Kasumi-1 (cell line): ENCODE results near the gene EFCAB3.
A peak's percentile ranks its signal among the peaks of the same experiment; 100 is the strongest.
"Not testable (repeated sequence)": the region's sequence is repeated elsewhere in the genome, so short reads cannot be mapped to it uniquely, and the experiment has no call there.

Experiments
- DNase-seq, 2 experiments: peaks; one replicate each; lab custom pipeline; 2025; lab: John Stamatoyannopoulos, UW

Gene EFCAB3

DNA sequence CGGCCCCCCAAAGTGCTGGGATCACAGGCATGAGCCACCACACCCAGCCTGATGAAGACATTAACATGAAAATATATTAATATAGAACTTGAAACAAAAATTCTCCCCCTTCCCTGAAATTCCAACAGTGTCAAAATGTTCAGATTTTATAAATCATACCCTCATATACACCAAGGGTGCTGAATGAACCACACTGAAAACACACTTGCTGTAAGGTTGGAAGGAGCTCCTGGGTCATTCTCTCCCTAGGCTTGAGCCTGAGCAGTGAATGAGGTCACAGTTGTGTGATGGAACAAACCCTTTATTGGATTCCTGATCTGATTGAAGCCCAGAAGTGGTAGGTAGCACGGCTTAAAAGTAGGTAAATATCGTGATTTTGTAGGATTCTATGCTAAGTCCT, at the start of gene EFCAB3:
EFCAB3 (plus strand) TSS at position 301 of the 400 bp plus-strand sequence. CDS start 2,427 bp downstream, outside the sequence.
- DNase-seq, result no peak

DNA sequence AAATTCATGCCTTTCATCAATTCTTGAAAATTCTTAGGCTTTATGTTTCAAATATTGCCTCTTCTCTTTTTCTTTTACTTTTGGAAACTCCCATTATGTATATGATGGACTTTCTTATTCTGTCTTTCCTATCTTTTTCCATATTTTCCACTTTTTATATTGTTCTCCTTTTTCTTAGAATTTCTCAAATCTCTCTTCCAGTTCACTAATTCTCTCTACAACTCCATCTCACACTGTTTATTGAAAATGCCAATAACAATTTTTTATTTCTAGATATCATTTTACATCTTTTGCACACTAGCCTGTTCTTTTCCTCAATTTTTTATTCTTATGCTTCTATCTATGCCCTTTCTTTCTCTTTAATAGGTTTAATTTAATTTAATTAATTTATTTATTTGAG, 43.8 kb upstream of the EFCAB3 start:
- no peak for DNase-seq

DNA sequence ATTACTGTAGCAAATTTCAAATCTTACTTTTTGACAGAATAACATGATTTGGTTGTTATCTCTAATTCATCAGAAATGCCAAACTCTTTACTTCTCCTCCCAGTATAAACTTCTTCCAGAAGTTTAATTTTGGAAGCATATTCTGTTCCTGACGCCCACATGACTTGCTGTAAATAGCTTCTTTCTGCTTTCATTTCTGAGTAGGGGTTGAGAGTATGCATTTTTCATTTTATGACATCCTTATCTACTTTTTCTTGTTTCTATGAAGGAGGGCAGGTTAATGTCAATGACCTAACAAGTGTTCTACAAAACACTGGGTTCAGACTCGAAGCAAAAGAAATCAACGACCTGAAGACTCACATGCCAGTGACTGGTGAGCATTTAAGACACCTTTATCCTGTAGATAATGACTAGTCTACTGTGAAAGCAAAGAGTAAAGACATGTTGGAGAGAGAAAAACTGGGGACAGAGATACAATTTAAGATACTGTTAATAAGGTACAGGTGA, 36.5 kb upstream of the EFCAB3 start:
- no peak for DNase-seq

DNA sequence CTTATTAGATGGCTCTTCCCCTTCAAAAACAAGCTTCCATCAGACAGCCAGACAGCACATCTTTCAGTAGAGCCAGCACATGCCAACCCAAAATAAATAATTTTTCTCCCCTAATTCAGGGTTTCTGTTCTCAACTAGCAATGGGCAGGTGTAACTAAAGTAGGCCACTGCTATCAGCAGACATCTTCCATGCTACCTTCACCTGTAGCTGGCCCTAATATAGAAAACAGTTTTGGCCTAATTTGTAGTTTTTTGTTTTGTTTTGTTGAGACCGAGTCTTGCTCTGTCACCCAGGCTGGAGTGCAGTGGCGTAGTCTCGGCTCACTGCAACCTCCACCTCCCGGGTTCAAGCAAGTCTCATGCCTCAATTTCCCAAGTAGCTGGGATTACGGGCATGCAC, 29.2 kb upstream of the EFCAB3 start:
- no peak for DNase-seq

DNA sequence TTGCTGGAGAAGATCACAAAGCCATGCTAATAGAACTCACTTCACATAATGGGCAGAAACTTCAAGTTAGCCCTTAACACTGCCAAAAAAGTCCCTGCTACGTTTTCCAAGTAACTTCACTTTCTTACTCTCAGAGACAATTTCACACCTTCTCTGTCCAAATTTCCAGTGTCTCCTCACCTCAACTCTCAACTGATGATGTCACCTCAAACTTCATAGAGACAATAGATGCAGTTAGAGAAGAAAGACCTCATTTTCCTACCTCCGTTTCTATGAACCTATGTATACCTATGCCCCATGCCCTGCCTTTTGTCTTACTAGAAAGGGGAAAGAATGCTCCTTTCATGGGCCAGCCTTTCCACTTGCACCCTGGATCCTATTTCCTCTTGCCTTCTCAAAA, 14.2 kb upstream of the EFCAB3 start:
- DNase-seq, result no peak

DNA sequence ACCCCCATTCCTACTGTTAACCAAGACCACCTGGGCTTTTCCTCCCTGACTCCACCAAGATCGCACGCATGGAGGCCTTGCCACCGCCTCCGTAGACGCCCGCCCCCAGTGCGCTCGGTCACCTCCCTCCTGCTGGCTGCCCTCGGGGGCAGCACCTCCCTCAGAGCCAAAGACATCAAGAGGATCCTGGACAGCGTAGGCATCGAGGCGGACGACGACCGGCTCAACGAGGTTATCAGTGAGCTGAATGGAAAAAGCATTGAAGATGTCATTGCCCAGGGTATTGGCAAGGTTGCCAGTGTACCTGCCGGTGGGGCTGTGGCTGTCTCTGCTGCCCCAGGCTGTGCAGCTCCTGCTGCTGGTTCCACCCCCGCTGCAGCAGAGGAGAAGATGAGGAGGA, 1.2 kb downstream of the EFCAB3 start:
- no peak for DNase-seq

DNA sequence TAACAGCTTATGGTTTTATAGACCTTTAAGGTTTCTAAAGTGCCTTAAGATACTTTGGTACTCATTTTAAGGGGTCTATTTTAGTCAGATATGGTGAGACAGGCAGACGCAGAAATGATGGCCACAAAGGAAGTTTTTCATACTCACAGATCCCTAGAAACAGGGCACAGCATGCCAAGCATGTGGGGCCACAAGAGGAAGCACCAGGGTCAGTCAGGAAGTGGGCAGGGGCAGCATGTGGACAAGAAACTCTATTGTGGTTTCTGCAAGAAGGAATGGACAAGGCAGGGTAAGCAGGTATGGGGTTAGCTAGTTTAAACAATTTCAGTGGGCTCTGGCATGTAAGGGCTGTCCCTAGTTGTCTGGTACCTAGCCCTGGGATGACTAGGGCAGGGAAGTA, 8.5 kb downstream of the EFCAB3 start:
- peak in 1 of 2 experiments; percentile 43 for DNase-seq

DNA sequence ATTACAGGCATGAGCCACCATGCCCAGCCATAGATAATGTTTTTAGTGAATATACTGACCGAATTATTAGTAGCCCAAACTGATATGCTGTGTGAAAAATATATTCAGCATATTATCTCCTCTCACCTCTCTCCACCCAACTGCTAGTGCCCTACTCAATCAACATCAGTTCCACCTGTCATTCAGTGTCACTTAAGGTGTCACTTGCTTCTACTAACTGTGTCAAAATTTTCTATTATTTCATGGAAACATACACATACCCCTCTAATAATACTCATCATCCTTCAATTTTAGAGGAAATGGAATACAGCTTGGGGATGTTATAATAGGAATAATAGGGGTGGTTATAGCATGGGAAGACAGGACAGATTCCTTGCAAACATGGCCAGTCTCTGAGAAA, 12.6 kb downstream of the EFCAB3 start:
- no peak for DNase-seq

DNA sequence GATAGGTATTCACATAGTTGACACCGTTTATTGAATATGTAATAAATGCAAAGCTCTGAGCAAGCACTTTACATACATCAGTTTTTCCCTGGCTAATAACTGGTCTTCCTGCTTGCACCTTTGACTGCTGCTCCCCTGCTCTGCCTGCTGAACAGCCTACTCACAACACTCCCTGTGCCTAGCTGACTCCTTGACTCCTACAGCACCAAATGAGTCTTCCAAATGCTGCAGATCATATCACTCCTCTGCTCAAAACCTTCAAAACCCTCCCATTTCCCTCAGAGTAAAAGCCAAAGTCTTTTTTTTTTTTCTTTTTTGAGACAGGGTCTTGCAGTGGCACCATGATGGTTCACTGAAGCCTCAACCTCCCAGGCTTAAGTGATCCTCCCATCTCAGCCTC, 18.5 kb downstream of the EFCAB3 start:
- no peak for DNase-seq

DNA sequence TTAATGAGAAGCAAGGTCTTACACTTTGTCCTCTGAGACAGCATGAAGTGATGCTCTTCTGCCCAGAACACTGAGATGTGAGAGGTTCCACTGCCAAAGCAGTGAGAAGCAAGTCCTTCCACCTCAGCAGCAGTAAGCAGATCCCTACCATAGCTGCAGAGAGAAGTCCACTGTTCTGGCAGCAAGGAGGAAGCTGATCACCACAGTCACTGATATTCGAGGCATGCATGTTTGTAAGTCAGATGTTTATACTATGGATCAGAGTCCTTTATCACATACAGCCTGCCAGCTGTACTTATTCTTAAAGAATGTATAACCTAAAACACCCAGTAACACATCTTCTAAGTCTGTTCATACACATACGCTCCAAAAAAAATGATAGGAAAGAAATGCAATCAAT, 25.1 kb downstream of the EFCAB3 start:
- no peak for DNase-seq

DNA sequence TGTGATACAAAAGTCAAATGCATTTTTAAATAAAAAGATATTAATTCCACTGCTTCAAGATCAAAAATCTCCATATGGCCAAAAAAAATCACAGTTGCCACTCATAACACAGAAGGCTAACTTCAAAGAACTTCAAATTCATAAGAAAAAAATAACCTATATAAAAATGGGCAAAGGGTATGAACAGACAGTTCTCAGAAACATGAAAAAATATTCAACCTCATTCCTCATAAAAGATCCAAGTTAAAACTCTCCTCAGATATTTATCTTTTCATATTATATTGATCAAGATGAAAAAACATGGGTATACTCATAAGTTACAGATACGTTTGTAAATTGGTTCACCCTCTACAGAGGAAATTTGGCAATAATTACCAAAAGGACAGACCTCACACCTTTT, 32.7 kb downstream of the EFCAB3 start:
- DNase-seq, result not testable (repeated sequence)

DNA sequence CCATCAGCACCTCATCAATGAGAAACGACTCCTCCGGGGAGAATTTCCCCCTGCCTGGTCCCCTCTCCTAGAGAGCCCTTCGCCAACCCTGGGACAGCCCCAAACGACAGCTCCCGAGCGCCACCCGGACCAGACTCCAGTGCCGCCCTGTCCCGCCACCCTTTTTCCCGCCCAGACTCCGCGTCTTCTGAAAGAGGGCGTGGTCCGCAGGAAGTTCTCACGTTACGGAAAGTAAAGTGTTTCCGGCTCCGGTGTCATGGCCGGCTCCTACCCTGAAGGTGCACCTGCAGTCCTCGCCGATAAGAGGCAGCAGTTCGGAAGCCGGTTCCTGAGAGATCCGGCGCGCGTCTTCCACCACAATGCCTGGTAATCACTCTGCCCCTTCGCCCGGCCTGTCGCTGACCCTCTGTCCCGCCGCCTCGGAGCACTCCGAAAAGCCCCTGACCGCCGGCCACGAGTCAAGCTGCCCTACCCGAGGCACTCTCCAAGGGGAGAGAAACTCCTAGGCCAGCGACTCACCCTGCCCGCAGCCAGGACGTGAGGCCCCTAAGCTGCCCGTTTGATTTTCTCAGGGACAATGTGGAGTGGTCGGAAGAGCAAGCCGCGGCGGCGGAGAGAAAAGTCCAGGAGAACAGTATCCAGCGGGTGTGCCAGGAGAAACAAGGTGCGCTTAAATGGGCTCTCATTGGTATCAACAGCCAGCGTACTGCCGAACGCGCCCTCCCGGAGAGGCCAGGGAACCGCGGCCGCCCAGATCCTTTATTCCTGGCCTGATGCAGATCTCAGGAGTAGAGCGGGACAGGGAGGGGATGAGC, 43.5 kb downstream of the EFCAB3 start, which contains the start of gene METTL2A:
METTL2A (plus strand) TSS at position 251 of the 815 bp plus-strand sequence; CDS start at position 257, 6 bp downstream.
- peak; percentile 97 for DNase-seq

DNA sequence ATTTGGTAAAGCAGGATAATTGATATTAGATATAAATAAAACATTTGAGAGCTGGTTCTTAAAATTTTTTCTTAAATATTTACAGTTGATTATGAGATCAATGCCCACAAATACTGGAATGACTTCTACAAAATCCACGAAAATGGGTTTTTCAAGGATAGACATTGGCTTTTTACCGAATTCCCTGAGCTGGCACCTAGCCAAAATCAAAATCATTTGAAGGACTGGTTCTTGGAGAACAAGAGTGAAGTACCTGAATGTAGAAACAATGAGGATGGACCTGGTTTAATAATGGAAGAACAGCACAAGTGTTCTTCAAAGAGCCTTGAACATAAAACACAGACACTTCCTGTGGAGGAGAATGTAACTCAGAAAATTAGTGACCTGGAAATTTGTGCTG, 45.9 kb downstream of the EFCAB3 start:
- not testable (repeated sequence) for DNase-seq

DNA sequence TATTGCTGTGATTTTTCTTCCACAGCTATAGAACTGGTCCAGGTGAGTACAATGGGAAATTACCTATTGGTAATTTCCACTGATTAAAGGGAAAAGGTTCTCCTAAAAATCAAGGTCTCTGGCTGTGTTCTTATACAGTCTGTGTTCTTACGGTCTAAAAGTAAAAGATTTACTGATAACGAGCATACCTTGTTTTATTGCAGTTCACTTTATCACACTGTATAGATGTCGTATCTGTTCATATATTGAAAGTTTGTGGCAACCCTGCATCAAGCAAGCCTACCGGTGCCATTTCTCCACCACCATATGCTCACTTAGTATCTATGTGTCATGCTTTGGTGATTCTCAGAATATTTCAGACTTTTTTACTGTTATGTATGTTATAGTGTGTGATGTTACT, 54.9 kb downstream of the EFCAB3 start:
- DNase-seq, result not testable (repeated sequence)

DNA sequence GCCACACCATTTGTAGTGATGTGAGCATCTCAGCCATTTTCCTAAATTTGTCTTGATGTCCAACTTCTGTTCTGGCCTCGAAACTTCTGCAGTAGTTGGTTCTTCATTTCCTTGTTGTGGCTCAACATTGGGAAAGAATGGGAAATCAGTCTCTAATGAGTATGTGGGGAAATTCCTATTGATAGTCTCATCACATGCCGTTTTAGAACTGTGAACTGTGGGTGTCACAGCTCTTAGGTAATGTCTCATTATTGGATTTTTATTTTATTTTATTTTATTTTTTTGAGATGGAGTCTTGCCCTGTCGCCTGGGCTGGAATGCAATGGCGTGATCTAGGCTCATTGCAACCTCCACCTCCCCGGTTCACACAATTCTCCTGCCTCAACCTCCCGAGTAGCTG, 60.8 kb downstream of the EFCAB3 start:
- DNase-seq, result not testable (repeated sequence)

DNA sequence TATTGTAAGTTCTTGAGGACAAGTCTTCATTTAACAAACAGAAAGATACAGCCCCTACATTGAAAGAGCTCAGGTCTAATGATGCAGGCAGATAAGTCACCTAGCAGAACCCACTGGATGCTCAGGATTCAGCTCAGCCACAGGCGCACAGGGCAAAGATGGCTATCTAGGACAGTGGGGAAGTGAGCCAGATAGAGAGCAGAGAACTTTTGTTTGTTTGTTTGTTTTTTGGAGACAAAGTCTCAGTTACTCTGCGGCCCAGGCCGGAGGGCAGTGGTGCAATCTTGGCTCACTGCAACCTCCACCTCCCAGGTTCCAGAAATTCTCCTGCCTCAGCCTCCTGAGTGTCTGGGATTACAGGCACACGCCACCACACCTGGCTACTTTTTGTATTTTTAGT, 63.7 kb downstream of the EFCAB3 start:
- DNase-seq, result no peak

DNA sequence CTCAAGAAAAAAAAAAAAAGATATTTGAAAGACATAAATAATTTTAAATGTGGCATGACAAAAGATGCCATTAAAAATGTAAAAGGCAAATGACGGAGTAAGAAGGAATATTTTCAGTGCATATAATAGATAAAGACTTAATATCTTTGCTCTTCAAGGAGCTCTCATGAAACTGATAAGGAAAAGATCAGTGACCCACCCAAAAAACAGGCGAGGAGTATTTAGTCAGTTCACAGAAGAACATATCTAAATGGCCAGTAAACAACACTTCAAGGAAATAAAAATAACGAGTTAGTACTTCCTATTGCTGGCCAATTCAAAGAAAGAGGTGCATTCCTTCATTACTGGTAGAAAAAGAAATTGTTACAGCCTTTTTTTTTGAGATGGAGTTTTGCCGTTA, 65.4 kb downstream of the EFCAB3 start:
- not testable (repeated sequence) for DNase-seq

DNA sequence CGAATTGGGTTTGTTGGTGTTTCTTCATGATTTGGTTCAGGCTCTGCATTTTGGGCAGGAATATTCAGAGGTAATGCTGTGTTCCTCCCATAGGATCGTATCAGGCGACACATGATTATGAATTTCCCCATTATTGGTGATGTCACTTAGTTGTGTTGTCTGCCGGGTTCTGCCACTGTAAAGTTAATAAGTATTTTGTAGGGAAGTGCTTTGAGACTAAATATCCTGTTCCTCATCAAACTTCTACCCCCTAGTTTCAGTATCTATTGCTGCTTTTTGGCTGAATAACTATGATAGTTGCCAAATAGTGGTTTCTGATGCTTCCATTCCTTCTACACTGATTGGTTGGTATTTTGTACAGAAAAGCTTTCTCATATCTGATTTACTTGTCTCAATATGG, 71.8 kb downstream of the EFCAB3 start:
- DNase-seq, result not testable (repeated sequence)

DNA sequence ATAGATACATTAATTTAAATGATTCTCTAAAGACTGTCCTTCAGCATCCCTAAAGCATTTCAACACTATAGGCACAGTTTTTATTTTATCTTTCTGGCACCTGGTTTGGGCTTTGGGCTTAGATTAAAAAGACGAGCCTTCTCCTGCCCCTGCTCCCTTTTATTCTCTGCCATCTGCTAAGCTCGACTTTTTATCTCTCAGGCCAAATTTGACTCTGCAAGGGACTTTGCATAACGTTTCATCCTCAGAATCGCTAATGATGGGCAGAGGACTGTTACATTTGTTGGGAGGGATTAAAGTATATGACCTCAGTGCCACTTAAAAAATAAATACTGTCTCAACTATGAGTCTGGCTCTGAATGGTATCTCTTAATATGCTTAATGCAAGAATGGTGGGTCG, 72.7 kb downstream of the EFCAB3 start:
- not testable (repeated sequence) for DNase-seq

DNA sequence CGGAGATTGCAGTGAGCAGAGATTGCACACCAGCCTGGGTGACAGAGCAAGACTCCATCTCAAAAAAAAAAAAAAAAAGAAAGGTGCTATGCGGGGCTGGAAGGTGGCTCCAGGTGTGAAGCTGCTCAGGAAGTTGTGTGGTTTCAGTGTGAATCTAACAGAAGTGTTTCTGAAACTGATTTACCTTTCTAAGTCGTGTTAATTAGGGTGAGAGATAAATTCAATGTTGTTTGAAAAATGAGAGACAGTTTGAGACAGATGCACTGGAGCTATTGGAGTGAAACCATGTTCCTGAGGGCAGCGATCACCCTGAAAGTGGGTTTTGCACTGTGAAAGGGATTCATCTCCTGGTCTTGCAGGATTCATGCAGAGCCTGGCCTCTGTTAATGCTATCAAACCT, 73.3 kb downstream of the EFCAB3 start:
- not testable (repeated sequence) for DNase-seq

DNA sequence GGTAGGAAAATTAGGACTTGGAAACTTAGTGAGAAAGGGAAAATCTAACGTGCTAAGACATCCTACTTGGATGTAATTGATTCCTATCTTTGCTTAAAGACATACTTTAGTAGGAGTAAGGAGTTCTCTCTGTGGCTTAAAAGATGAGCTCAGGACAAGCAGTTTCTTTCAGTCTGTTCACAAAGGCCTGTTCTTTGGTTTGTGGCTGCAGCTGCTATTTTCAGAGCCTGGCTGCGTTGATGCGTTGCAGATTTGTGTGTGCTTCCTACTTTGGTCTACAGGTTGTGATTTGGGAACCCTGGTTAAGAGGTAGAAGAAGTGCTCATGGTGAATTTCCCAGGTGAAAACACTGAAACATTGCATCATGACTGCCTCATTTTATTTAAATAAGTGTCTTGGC, 73.8 kb downstream of the EFCAB3 start:
- not testable (repeated sequence) for DNase-seq

DNA sequence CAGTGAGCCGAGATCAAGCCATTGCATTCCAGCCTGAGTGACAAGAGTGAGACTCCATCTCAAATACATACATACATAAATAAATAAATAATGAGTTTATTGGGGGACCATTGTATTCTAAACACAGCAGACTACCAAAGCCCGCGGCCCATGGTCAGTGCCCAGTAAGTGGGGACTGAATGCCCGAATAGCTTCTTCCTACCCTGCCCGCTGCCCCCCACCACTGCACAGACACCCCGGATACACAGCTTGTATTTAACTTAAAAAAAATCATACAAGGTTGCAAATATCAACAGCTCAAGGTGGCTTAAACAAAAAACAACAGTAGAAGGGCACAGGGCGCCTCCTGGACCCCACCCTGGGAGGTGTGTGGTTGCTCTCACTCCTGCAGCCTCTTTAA, 75.7 kb downstream of the EFCAB3 start:
- DNase-seq, result no peak

DNA sequence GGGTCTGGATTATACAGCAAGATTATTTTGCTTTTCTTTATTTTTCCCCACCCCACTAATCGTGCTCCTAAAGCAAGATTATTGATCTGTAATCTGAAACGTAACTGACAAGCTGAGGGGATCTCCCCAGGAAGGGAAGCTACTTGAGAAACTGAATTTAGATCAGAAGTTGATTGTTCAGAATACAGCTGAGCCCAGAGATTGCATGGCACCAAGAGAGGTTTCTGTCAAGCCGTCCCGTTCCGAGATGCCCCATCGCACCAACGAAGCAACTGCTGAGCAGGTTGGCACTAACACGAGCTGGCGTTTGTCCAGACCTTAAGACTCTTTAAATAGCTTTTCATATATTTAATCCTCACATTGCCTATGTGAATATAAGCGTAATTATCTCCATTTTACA, 78.1 kb downstream of the EFCAB3 start:
- not testable (repeated sequence) for DNase-seq

DNA sequence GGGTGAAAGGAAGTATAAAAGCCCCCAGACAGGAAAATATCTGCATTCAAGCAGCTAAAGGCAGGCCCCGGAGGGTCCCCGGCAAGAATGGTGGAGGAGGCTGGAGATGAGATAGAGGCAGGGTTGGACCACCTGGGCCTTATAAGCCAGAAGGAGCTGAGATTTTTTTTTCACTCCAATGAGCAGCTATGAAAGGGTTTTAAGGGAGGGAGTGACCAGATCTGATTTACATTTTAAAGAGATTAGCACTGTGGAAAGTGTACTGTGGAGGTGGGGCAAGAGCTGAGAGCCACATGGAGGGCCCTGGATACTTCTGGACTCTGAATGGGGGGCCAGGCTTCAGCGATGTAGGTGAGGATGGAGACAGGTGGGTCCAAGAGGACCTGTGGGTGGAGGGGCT, 84.1 kb downstream of the EFCAB3 start:
- not testable (repeated sequence) for DNase-seq
